Astrocyte (in vitro differentiated cells and primary cell): Measurements from ENCODE around the gene DCLK2. TPM values are rescaled to one million over a fixed set of nuclear protein-coding genes. Genes with fewer than 3 reads are reported as not detected.

Experiments used
- DNase-seq: peaks from one replicate; pipeline ENCODE4 v3.0.0-alpha.2; 2010; ENCODE audit warnings: low read depth
- FAIRE-seq: peaks from 2 replicates; lab custom pipeline; 2011; peaks lifted over from hg19 to GRCh38; lab: Jason Lieb, UNC
- H2AFZ ChIP-seq: 2 replicates; pipeline ENCODE4 v1.6.0; 2012; ENCODE audit warnings: low read depth, low read length, inconsistent platforms
- H3K27ac ChIP-seq: 2 replicates; pipeline ENCODE4 v1.5.1; 2011; ENCODE audit warnings: low read depth, low read length, inconsistent platforms
- H3K27me3 ChIP-seq: 2 replicates; pipeline ENCODE4 v1.6.0; 2011; ENCODE audit warnings: low read length, inconsistent platforms; ENCODE audit not compliant: insufficient read depth
- H3K36me3 ChIP-seq: 2 replicates; pipeline ENCODE4 v1.5.1; 2011; ENCODE audit warnings: low read length, inconsistent platforms; ENCODE audit not compliant: insufficient read depth
- H3K4me1 ChIP-seq: 2 replicates; pipeline ENCODE4 v1.5.1; 2011; ENCODE audit warnings: low read length, inconsistent platforms; ENCODE audit not compliant: insufficient read depth
- H3K4me2 ChIP-seq: 2 replicates; pipeline ENCODE4 v1.6.0; 2012; ENCODE audit warnings: low read length, inconsistent platforms
- H3K4me3 ChIP-seq: 2 replicates; pipeline ENCODE4 v1.5.1; 2011; ENCODE audit warnings: low read depth, mild to moderate bottlenecking, low read length, inconsistent platforms; ENCODE audit not compliant: insufficient read depth
- H3K79me2 ChIP-seq: 2 replicates; pipeline ENCODE4 v1.6.0; 2012; ENCODE audit warnings: mild to moderate bottlenecking, low read length, inconsistent platforms; ENCODE audit not compliant: insufficient read depth
- H3K9ac ChIP-seq: 2 replicates; pipeline ENCODE4 v1.6.0; 2012; ENCODE audit warnings: mild to moderate bottlenecking, low read length, inconsistent platforms
- H3K9me3 ChIP-seq: 2 replicates; pipeline ENCODE4 v1.5.1; 2012; ENCODE audit warnings: low read depth, mild to moderate bottlenecking, low read length, inconsistent platforms; ENCODE audit not compliant: insufficient read depth
- H4K20me1 ChIP-seq: 2 replicates; pipeline ENCODE4 v1.6.0; 2012; ENCODE audit warnings: low read length, inconsistent platforms; ENCODE audit not compliant: insufficient read depth
- H3K27ac Mint-ChIP-seq: one replicate; pipeline ENCODE4 v1.8.0; 2021; ENCODE audit warnings: mild to moderate bottlenecking, mixed read lengths; ENCODE audit not compliant: unreplicated experiment
- H3K27me3 Mint-ChIP-seq: one replicate; pipeline ENCODE4 v1.8.0; 2021; ENCODE audit warnings: low read depth, mixed read lengths; ENCODE audit not compliant: unreplicated experiment
- H3K36me3 Mint-ChIP-seq: one replicate; pipeline ENCODE4 v1.8.0; 2021; ENCODE audit warnings: low read depth, mixed read lengths; ENCODE audit not compliant: unreplicated experiment
- H3K4me1 Mint-ChIP-seq: one replicate; pipeline ENCODE4 v1.8.0; 2021; ENCODE audit warnings: low read depth, mixed read lengths; ENCODE audit not compliant: unreplicated experiment
- H3K4me3 Mint-ChIP-seq: one replicate; pipeline ENCODE4 v1.8.0; 2021; ENCODE audit warnings: mild to moderate bottlenecking, moderate library complexity, mixed read lengths; ENCODE audit not compliant: unreplicated experiment
- H3K9me3 Mint-ChIP-seq: one replicate; pipeline ENCODE4 v1.8.0; 2021; ENCODE audit warnings: mild to moderate bottlenecking, mixed read lengths; ENCODE audit not compliant: unreplicated experiment
- EZH2 ChIP-seq: IDR thresholded peaks from 2 replicates; pipeline ENCODE4 v1.6.1; 2012; ENCODE audit warnings: mild to moderate bottlenecking, low read length, inconsistent platforms; ENCODE audit not compliant: insufficient read depth
- total RNA-seq: library from RNA; stranded (reverse); gene quantifications from 2 replicates; pipeline ENCODE4 v1.2.1, GENCODE V29; 2021
- TF ChIP-seq, protein P1 (sequence below): IDR thresholded peaks from 2 replicates; pipeline ENCODE4 v1.5.1; 2011; ENCODE audit warnings: low read depth, mild to moderate bottlenecking, inconsistent platforms, low read length, moderate library complexity; ENCODE audit not compliant: insufficient read depth

The DCLK2 gene
- total RNA-seq, 1 donor from 2014 or later = 6.2 TPM

DNA sequence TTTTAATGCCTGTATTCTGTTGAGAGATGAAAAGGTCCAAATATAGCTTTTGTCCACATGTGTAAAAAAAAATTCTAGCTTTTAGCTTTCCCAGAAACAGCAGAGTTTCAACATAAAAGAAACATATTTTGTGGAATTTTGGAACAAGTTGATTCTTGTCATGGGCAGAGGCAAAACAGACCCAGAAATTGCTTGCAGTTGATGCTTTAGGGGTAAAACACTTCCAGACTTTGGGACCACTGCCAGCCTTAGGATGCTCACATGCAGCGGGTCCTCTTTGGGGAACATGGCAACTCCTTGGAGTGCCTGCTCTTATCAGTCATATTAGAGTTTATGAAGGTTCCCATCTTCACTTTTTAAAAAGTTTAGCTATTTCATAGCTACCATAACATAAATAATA, 30.4 kb downstream of the DCLK2 start:
- Histone ChIP-seq H3K27me3 (no peaks in the 10 kb centered on the region), H3K9me3 (no peaks in the 10 kb centered on the region), H3K36me3 (no peaks in the 10 kb centered on the region), H2AFZ (no peak overlapping the region), H3K9ac (no peak overlapping the region), H3K4me3 (no peak overlapping the region), H4K20me1 (peaks cover 4% of the 10 kb centered on the region), H3K79me2 (peaks cover 18% of the 10 kb centered on the region), H3K4me1 (no peaks in the 10 kb centered on the region), H3K27ac (no peak overlapping the region), H3K4me2 (no peak overlapping the region)
- Mint-ChIP-seq H3K27ac (no peak overlapping the region), H3K4me1 (no peaks in the 10 kb centered on the region), H3K9me3 (peaks cover 2% of the 10 kb centered on the region), H3K27me3 (no peaks in the 10 kb centered on the region), H3K36me3 (peaks cover 2% of the 10 kb centered on the region), H3K4me3 (no peak overlapping the region)
- FAIRE-seq = no peak
- DNase-seq = no peak
- TF ChIP-seq, protein P1, sequence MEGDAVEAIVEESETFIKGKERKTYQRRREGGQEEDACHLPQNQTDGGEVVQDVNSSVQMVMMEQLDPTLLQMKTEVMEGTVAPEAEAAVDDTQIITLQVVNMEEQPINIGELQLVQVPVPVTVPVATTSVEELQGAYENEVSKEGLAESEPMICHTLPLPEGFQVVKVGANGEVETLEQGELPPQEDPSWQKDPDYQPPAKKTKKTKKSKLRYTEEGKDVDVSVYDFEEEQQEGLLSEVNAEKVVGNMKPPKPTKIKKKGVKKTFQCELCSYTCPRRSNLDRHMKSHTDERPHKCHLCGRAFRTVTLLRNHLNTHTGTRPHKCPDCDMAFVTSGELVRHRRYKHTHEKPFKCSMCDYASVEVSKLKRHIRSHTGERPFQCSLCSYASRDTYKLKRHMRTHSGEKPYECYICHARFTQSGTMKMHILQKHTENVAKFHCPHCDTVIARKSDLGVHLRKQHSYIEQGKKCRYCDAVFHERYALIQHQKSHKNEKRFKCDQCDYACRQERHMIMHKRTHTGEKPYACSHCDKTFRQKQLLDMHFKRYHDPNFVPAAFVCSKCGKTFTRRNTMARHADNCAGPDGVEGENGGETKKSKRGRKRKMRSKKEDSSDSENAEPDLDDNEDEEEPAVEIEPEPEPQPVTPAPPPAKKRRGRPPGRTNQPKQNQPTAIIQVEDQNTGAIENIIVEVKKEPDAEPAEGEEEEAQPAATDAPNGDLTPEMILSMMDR = no peak
- no peak for TF ChIP-seq EZH2

DNA sequence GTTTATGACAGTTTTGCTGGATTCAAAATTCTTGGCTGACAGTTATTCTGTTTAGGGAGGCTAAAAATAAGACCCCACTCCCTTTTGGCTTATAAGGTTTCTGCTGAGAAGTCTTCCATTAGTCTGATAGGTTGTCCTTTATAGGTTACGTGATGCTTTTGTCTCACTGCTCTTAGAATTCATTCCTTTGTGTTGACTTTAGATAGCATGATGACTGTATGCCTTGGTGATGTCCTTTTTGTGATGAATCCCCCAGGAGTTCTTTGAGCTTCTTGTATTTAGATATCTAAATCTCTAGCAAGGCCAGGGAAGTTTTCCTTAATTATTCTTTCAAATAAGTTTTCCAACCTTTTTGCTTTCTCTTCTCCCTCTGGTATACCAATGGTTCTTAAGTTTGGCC, 36.4 kb downstream of the DCLK2 start:
- Mint-ChIP-seq H3K36me3 (peaks cover 2% of the 10 kb centered on the region), H3K27ac (no peak overlapping the region), H3K9me3 (peaks cover under 1% of the 10 kb centered on the region), H3K27me3 (no peaks in the 10 kb centered on the region), H3K4me1 (peaks cover 30% of the 10 kb centered on the region), H3K4me3 (no peak overlapping the region)
- FAIRE-seq (peak; percentile 96), DNase-seq (no peak)
- H3K79me2 ChIP-seq = peaks cover 52% of the 10 kb centered on the region
- H4K20me1 ChIP-seq = peaks cover 8% of the 10 kb centered on the region
- H3K36me3 ChIP-seq = no peaks in the 10 kb centered on the region
- H3K4me2 ChIP-seq = no peak overlapping the region
- TF ChIP-seq EZH2 = no peak
- TF ChIP-seq, protein P1 = no peak
- H3K4me1 ChIP-seq = peaks cover 17% of the 10 kb centered on the region
- no peaks in the 10 kb centered on the region for H3K9me3 ChIP-seq
- H2AFZ ChIP-seq = no peak overlapping the region
- no peak overlapping the region for H3K4me3 ChIP-seq
- no peak overlapping the region for H3K27ac ChIP-seq
- no peak overlapping the region for H3K9ac ChIP-seq
- no peaks in the 10 kb centered on the region for H3K27me3 ChIP-seq

DNA sequence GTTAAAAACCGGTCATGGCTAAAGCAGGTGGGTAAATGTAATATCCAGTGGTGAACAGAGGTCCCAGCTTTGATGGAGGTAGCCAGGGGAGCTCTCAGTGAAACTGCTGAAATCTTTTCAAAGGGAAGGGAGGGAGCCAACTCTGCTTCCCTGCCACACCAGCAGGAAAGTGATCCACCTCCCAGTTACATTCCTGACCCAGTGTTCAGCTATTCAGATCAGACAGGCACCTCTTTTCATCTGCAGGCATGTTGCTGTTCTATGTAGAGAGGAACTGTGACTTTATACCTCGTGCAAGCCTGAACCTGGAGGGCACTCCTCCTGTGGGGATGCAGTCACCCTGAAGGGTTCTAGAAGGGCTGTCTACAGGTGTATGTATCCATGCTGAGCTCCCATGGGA, 37.6 kb downstream of the DCLK2 start:
- Mint-ChIP-seq H3K9me3 (no peaks in the 10 kb centered on the region), H3K36me3 (peaks cover 2% of the 10 kb centered on the region), H3K4me3 (no peak overlapping the region), H3K4me1 (peaks cover 33% of the 10 kb centered on the region), H3K27ac (peak overlapping the region; percentile 6), H3K27me3 (no peaks in the 10 kb centered on the region)
- Histone ChIP-seq H4K20me1 (peaks cover 4% of the 10 kb centered on the region), H3K4me1 (peaks cover 24% of the 10 kb centered on the region), H3K4me3 (no peak overlapping the region), H3K36me3 (no peaks in the 10 kb centered on the region), H3K4me2 (no peak overlapping the region), H3K79me2 (peaks cover 48% of the 10 kb centered on the region), H3K27ac (no peak overlapping the region), H3K9me3 (no peaks in the 10 kb centered on the region), H2AFZ (no peak overlapping the region), H3K9ac (no peak overlapping the region), H3K27me3 (no peaks in the 10 kb centered on the region)
- TF ChIP-seq EZH2 = no peak
- TF ChIP-seq, protein P1 = no peak
- DNase-seq (no peak), FAIRE-seq (no peak)
